GM12873 (cell line): ENCODE data around the gene F12.

Source experiments
- CTCF ChIP-seq: IDR thresholded peaks from 2 replicates; pipeline ENCODE4 v1.5.1; 2012; ENCODE audit warnings: low read depth, mild to moderate bottlenecking, moderate library complexity, low read length, control low read depth; ENCODE audit not compliant: insufficient read depth; ENCODE audit errors: missing control alignments

Gene F12

DNA sequence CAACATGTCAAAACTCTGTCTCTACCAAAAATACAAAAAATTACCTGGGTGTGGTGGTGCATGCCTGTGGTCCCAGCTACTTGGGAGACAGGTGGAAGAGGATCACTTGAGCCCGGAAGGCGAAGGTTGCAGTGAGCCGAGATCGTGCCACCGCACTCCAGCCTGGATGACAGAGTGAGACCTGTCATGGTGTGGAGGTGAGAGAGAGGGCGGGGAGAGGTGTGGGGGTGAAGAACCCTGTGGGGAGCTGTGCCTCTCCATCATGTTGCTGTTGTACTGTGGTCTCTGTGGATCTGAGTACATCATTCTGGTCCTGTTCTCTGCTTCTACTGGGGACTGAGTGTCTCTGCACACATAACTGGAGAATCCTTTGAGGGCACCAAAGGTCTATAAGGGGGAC is 36.5 kb downstream of the F12 start:
- TF ChIP-seq CTCF = no peak

DNA sequence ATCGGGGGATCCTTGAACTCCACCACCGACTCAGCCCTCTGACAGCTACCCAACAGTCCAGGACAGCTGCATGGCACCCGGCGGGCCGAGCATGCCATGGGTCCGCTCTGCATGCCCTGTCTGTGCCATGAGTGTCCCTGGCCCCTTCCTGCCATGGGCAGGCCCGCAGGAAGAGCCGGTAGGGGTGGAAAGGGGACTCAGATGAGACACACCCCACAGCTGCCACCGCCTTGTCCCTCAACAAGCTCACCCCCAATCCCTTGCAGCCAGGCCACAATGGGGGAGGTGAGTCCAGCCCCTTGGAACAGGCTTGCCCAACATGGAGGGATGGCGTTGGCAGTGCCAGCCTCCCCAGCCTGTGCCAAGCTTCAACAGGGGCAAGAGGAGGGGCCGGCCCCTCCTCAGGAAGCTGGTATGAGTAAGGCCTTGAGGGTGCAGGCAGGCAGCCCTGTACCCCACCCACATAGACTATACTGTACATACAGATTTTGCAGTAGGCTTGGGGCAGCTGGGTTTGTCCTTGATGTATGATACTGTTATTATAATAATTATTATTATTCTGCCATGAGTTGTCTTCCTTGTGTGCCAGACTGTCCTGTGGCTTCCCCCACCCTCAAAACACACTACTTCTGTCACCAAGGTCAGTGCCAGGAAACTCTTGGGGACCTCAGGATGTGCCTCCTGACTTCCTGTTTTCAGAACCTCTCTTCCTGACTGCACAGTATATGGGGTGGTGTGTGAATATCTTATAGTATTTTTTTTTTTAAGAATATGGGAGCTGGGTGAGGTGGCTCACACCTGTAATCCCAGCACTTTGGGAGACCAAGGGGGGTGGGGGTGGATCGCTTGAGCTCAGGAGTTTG is 37.1 kb downstream of the F12 start:
- TF ChIP-seq CTCF = no peak

- TF ChIP-seq CTCF = no peak
Observed at GRCh38 chr5:177371120-177372033, 38.0 kb downstream of the F12 start.

DNA sequence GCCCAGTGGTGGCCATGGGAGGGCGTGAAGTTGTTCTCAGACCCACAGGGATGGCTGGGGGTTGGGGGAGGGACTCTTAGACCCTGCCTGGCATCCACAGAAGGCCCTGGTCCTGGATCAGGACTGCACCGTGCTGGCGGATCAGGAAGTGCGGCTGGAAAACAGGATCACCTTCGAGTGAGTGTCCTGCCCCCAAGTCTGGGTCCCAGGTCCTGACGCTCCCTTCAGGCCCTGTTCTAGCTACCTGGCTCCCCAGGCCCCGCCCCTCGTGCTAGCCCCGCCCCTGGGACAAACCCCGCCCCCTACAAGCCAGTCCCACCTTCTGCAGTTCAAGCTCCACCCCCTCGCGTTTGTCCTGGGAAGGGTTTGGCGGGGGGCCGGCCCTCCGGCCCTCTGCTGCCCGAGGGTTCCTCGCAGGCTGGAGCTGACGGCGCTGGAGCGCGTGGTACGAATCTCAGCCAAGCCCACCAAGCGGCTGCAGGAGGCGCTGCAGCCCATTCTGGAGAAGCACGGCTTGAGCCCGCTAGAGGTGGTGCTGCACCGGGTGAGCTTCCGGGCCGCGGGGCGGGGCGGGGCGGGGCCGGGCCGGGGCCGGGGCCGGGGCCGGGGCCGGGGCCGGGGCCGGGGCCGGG is 38.8 kb downstream of the F12 start:
- no peak for TF ChIP-seq CTCF

GRCh38 chr5:177369645-177370440 is 39.5 kb downstream of the F12 start:
- no peak for TF ChIP-seq CTCF

DNA sequence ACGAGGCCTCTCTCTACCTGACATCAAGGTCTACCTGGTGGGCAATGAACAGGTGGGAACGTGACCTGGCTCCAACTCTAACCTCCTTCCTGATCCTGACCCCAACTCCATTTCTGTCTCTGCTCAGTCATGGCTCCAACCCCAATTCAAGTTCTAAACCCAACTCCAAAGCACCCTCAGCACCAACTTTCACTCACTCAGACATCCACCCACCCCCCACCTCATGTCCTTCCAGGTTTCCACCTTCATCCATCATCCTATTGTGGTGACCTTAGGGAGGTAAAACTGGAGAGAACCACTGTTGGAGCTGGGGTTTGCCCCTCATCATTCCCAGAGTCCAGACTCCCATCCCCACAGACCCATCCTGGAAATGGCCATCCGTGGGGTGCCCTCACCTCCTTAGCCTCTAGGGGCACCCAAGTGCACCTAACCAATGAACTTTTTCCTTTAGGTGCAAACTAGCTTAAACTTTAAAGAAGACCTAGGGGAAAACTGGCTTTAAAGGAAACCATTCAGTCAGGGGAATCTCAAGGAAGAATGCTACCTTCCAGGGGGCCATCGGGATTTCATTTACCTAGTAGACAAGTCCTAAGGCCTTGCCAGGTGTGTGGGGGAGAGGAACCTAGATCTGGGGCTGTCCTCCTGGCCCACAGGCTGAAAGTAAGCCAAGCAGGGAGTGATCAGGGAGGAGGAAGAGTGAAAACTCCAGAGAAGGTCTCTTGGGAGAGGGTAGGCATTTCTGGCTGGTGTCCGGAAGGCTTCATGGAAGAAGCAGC is 40.3 kb downstream of the F12 start:
- peak; percentile 85 for TF ChIP-seq CTCF
